Uterus (tissue), 2 donors: Measurements from ENCODE around the gene NFATC1.

Source experiments
- POLR2A ChIP-seq, 2 donors: fragments of 450-650 bp; IDR thresholded peaks; one replicate each; pipeline ENCODE4 v1.6.1; 2016; ENCODE audit warnings: antibody characterized with exemption in 2 of 2, mild to moderate bottlenecking in 1 of 2, moderate library complexity in 1 of 2
- TF ChIP-seq, protein P1 (sequence below), 4 experiments: fragments of 200-600 bp in 2 of 4; fragments of 450-650 bp in 2 of 4; sonication (generic) in 2 of 4; IDR thresholded peaks; one replicate each; pipeline ENCODE4 v1.5.1; 2016 to 2019; ENCODE audit warnings: antibody characterized with exemption in 4 of 4, mild to moderate bottlenecking in 2 of 4, moderate library complexity in 1 of 4

DNA sequence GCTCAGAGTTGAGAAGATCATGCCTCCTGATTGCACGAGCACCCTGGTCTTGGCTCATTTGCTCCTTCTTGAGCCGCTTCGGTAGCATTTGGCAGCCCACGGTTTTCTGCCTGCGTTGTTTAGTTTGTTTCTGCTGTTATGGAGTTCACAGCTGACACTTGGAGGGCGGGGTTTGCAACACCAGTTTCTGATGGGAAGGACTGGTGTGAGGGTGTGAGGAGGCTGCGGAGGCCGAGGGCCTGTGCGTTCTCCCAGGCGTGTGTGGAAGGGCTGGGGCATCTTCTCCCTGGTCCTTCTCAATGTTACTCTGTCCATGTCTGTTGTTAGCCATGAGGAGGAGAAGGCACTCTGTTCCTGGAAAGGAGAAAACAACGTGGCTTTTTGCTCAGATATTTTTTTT is 22.9 kb downstream of the NFATC1 start:
- TF ChIP-seq, protein P1, sequence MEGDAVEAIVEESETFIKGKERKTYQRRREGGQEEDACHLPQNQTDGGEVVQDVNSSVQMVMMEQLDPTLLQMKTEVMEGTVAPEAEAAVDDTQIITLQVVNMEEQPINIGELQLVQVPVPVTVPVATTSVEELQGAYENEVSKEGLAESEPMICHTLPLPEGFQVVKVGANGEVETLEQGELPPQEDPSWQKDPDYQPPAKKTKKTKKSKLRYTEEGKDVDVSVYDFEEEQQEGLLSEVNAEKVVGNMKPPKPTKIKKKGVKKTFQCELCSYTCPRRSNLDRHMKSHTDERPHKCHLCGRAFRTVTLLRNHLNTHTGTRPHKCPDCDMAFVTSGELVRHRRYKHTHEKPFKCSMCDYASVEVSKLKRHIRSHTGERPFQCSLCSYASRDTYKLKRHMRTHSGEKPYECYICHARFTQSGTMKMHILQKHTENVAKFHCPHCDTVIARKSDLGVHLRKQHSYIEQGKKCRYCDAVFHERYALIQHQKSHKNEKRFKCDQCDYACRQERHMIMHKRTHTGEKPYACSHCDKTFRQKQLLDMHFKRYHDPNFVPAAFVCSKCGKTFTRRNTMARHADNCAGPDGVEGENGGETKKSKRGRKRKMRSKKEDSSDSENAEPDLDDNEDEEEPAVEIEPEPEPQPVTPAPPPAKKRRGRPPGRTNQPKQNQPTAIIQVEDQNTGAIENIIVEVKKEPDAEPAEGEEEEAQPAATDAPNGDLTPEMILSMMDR (IDR thresholded peaks at IDR 0.05) = no peak
- no peak for TF ChIP-seq POLR2A (IDR thresholded peaks at IDR 0.05)
